ENCODE measurements around the gene MACIR.

GRCh38 chr5:103228588-103228987 is 30.0 kb upstream of the MACIR start:
- TF ChIP-seq CTCF (IDR thresholded peaks at IDR 0.05) = no peak
- TF ChIP-seq POLR2A (IDR thresholded peaks at IDR 0.05) = no peak
